BE2C (cell line): ENCODE results near the gene ARHGAP21.

Experiments used
- DNase-seq: peaks from one replicate; pipeline ENCODE4 v3.0.0-alpha.2; 2020
- H3K27me3 ChIP-seq: fragments of 250-450 bp; sonication (Bioruptor Pico); 2 replicates; pipeline ENCODE4 v1.5.1; 2020; ENCODE audit warnings: mild to moderate bottlenecking
- H3K36me3 ChIP-seq: fragments of 250-450 bp; sonication (Bioruptor Pico); 2 replicates; pipeline ENCODE4 v1.5.1; 2020; ENCODE audit warnings: mild to moderate bottlenecking
- H3K4me1 ChIP-seq: fragments of 250-450 bp; sonication (Bioruptor Pico); 2 replicates; pipeline ENCODE4 v1.5.1; 2020
- H3K4me3 ChIP-seq: 2 replicates; pipeline ENCODE4 v1.5.1; 2011; ENCODE audit warnings: low read depth, low read length
- H3K9me3 ChIP-seq: fragments of 250-450 bp; sonication (Bioruptor Pico); 2 replicates; pipeline ENCODE4 v1.5.1; 2020
- TF ChIP-seq, protein P1 (sequence below): IDR thresholded peaks from 2 replicates; pipeline ENCODE4 v1.5.1; 2012; ENCODE audit warnings: mild to moderate bottlenecking, low read depth, low read length

Gene ARHGAP21

DNA sequence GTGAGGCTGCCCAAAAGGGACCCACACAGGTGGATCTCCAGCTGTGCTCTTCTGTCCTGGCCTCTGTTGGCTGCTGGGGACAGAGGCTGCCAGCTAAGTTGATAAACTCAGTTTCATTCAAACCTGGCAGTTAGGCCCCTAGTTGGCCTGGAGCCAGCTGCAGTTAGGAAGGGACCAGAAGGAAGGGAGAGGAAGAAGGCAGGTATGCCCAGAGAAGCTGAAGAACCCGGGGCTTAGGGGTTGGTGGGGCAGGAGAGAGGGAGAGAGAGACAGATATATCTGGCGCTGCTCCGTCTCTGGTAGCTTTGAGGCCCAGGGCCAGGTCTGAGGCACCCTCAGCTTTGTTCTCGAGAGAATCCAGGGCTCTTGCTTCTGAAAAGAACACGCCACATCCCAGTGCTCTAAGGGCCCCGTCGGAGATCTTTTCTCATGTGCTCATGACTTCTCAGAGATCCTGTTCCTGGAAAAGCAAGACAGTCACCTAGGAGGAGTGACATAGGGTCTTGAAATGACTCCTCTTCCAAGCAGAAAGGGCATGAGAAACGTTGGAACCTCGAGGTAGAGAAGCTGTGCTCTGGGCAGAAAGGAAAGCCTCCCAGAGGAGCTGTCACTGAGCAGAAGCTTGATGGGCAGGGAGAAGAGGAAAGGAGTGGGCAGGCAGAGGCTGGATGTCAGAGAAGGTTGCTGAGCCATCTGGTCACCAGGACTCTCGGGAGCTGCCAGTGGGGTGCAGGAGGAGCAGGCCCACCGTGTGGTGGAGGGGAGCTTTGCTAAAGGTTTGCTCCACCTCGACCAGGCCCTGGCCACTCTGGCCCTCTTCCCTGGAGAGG lies 153.6 kb downstream of the ARHGAP21 start:
- no peaks in the 10 kb centered on the region for H3K9me3 ChIP-seq
- TF ChIP-seq, protein P1, sequence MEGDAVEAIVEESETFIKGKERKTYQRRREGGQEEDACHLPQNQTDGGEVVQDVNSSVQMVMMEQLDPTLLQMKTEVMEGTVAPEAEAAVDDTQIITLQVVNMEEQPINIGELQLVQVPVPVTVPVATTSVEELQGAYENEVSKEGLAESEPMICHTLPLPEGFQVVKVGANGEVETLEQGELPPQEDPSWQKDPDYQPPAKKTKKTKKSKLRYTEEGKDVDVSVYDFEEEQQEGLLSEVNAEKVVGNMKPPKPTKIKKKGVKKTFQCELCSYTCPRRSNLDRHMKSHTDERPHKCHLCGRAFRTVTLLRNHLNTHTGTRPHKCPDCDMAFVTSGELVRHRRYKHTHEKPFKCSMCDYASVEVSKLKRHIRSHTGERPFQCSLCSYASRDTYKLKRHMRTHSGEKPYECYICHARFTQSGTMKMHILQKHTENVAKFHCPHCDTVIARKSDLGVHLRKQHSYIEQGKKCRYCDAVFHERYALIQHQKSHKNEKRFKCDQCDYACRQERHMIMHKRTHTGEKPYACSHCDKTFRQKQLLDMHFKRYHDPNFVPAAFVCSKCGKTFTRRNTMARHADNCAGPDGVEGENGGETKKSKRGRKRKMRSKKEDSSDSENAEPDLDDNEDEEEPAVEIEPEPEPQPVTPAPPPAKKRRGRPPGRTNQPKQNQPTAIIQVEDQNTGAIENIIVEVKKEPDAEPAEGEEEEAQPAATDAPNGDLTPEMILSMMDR, result no peak
- no peaks in the 10 kb centered on the region for H3K27me3 ChIP-seq
- no peak overlapping the region for H3K4me3 ChIP-seq
- no peaks in the 10 kb centered on the region for H3K36me3 ChIP-seq
- no peak for DNase-seq
- H3K4me1 ChIP-seq, result no peaks in the 10 kb centered on the region

GRCh38 chr10:24569330-24569796 lies 154.3 kb downstream of the ARHGAP21 start:
- Histone ChIP-seq H3K36me3 (no peaks in the 10 kb centered on the region), H3K9me3 (no peaks in the 10 kb centered on the region), H3K4me1 (no peaks in the 10 kb centered on the region), H3K27me3 (no peaks in the 10 kb centered on the region), H3K4me3 (no peak overlapping the region)
- TF ChIP-seq, protein P1, result no peak
- no peak for DNase-seq

DNA sequence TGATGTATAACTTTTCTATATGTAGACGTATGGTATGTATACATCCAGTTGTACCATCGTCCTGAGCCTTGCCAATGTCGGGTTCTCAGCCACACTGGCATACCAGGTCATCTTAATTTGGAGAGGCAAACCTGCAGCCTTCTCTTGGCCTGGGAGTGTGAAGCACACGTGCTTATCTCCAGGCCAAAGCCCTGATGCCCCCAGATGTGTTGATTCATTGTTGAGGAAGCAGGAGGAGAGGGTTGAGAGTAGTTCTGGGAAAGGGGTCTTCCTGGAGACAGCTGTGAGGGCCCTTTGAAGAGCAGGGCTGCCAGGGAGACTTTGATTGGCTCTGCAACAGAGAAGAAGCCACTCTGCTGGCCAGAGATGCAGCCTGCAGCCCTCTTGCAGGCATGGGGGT lies 155.6 kb downstream of the ARHGAP21 start:
- Histone ChIP-seq H3K27me3 (no peaks in the 10 kb centered on the region), H3K9me3 (no peaks in the 10 kb centered on the region), H3K4me3 (no peak overlapping the region), H3K4me1 (no peaks in the 10 kb centered on the region), H3K36me3 (no peaks in the 10 kb centered on the region)
- TF ChIP-seq, protein P1, result no peak
- DNase-seq, result no peak

DNA sequence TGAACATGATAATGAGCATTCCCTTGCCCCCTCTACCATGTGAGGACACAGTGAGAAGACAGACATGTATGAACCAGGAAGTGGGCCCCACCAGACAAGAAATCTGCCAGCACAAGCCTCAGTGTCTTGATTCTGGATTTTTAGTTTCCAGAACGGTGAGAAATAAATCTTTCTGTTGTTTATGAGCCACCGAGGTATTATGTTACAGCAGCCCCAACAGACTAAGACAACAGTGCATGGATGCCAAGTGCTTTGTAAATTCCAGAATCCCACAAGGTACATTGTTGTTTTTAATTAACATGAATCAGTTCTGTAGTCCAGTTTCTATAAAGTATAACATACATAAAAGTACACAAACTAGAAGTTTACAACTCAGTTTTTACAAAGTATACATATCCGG lies 162.2 kb downstream of the ARHGAP21 start:
- H3K9me3 ChIP-seq, result no peaks in the 10 kb centered on the region
- H3K36me3 ChIP-seq, result no peaks in the 10 kb centered on the region
- H3K4me3 ChIP-seq, result no peak overlapping the region
- TF ChIP-seq, protein P1, result no peak
- no peak for DNase-seq
- no peaks in the 10 kb centered on the region for H3K27me3 ChIP-seq
- H3K4me1 ChIP-seq, result no peaks in the 10 kb centered on the region

DNA sequence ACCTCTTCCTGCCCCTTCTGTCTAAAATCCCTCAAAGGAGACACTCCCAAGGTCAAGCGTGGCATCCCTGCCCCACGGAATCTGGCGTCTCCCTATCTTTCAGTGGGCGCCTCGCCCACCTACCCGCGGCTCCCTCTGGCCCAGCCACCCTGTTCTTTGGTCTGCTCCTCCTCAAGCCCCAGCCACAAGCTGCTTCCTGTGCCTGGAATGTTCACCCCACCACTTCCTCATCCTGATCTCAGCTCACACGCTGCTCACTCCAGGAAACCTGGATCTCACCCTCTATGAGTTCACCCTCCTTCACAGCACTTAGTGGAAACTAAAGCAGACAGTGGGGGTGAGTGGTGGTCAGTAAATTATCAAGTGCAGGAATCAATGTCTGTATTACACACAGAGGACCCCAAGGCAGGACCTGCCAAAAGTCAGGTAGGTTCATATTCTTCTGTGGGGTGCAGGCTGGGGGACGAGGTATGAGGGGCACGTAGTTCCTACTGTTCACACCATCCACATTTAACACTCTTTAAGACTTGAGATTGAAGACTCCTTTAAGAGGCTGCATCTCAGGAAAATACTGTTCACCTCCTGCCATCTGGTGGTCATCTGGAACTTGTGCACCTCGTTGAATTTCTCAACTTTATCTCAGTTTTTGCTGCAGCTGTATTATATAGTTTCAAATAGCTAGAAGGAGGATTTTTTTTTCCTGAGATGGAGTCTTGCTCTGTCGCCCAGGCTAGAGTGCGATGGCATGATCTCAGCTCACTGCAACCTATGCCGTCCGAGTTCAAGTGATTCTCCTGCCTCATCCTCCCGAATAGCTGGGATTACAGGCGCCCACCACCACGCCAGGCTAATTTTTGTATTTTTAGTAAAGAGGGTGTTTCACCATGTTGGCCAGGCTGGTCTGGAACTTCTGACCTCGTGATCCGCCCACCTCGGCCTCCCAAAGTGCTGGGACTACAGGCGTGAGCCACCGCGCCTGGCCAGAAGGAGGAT lies 166.6 kb downstream of the ARHGAP21 start:
- Histone ChIP-seq H3K4me1 (no peaks in the 10 kb centered on the region), H3K27me3 (no peaks in the 10 kb centered on the region), H3K9me3 (no peaks in the 10 kb centered on the region), H3K36me3 (no peaks in the 10 kb centered on the region), H3K4me3 (no peak overlapping the region)
- no peak for DNase-seq
- TF ChIP-seq, protein P1, result peak; percentile 66
